H9 (cell line): ENCODE data around the gene TGFBI. TPM values are rescaled to one million over a fixed set of nuclear protein-coding genes. Genes with fewer than 3 reads are reported as not detected.

Experiments used
- DNase-seq: peaks from one replicate; pipeline ENCODE4 v3.0.0-alpha.2; 2017
- H2AFZ ChIP-seq: one replicate; pipeline ENCODE4 v1.6.1; 2013; ENCODE audit warnings: mild to moderate bottlenecking, low read length, control low read depth, moderate library complexity
- H2AK5ac ChIP-seq: 2 replicates; pipeline ENCODE4 v1.6.1; 2013; ENCODE audit warnings: low read length, control low read depth, mixed read lengths; ENCODE audit not compliant: insufficient read length
- H2BK120ac ChIP-seq: one replicate; pipeline ENCODE4 v1.6.1; 2013; ENCODE audit warnings: low read depth, mild to moderate bottlenecking, low read length, control low read depth, inconsistent platforms; ENCODE audit not compliant: poor library complexity, severe bottlenecking
- H2BK12ac ChIP-seq: 2 replicates; pipeline ENCODE4 v1.6.1; 2013; ENCODE audit warnings: low read length, control low read depth, mixed read lengths, low read depth; ENCODE audit not compliant: insufficient read length
- H2BK15ac ChIP-seq: 2 replicates; pipeline ENCODE4 v1.6.1; 2013; ENCODE audit warnings: low read depth, low read length, control low read depth
- H2BK20ac ChIP-seq: one replicate; pipeline ENCODE4 v1.6.1; 2013; ENCODE audit warnings: low read depth, mild to moderate bottlenecking, low read length, control low read depth, inconsistent platforms; ENCODE audit not compliant: poor library complexity, severe bottlenecking
- H2BK5ac ChIP-seq: 2 replicates; pipeline ENCODE4 v1.6.1; 2013; ENCODE audit warnings: low read length, control low read depth, mixed read lengths; ENCODE audit not compliant: insufficient read length
- H3K14ac ChIP-seq: 2 replicates; pipeline ENCODE4 v1.6.1; 2013; ENCODE audit warnings: low read length, control low read depth; ENCODE audit not compliant: insufficient read depth
- H3K18ac ChIP-seq: 2 replicates; pipeline ENCODE4 v1.6.1; 2013; ENCODE audit warnings: low read depth, mild to moderate bottlenecking, mixed read lengths, low read length, control low read depth; ENCODE audit not compliant: insufficient read length
- H3K23ac ChIP-seq: 2 replicates; pipeline ENCODE4 v1.6.1; 2013; ENCODE audit warnings: low read length, control low read depth, mixed read lengths, low read depth; ENCODE audit not compliant: insufficient read length
- H3K23me2 ChIP-seq: 2 replicates; pipeline ENCODE4 v1.6.1; 2013; ENCODE audit warnings: low read depth, mild to moderate bottlenecking, mixed read lengths, low read length, control low read depth; ENCODE audit not compliant: insufficient read length, poor library complexity, severe bottlenecking
- H3K27ac ChIP-seq: 2 replicates; pipeline ENCODE4 v1.5.1; 2013; ENCODE audit warnings: low read length, control low read depth, mixed read lengths, low read depth; ENCODE audit not compliant: insufficient read length
- H3K27me3 ChIP-seq: 2 replicates; pipeline ENCODE4 v1.6.1; 2013; ENCODE audit warnings: low read length, control low read depth, inconsistent platforms; ENCODE audit not compliant: insufficient read depth
- H3K4ac ChIP-seq: 2 replicates; pipeline ENCODE4 v1.6.1; 2013; ENCODE audit warnings: low read depth, mild to moderate bottlenecking, control low read depth, inconsistent platforms, low read length, moderate library complexity
- H3K4me1 ChIP-seq: 2 replicates; pipeline ENCODE4 v1.6.1; 2013; ENCODE audit warnings: low read length, control low read depth, inconsistent platforms; ENCODE audit not compliant: insufficient read depth
- H3K4me2 ChIP-seq: 2 replicates; pipeline ENCODE4 v1.6.1; 2013; ENCODE audit warnings: low read length, control low read depth, mixed read lengths; ENCODE audit not compliant: insufficient read length, insufficient read depth
- H3K56ac ChIP-seq: 2 replicates; pipeline ENCODE4 v1.6.1; 2013; ENCODE audit warnings: low read depth, mild to moderate bottlenecking, mixed read lengths, low read length, control low read depth; ENCODE audit not compliant: insufficient read length
- H3K79me1 ChIP-seq: 2 replicates; pipeline ENCODE4 v1.6.1; 2013; ENCODE audit warnings: low read depth, mild to moderate bottlenecking, moderate library complexity, low read length, control low read depth, inconsistent platforms; ENCODE audit not compliant: insufficient read depth, poor library complexity, severe bottlenecking
- H3K79me2 ChIP-seq: 2 replicates; pipeline ENCODE4 v1.6.1; 2013; ENCODE audit warnings: low read length, control low read depth, inconsistent platforms; ENCODE audit not compliant: insufficient read depth
- H3K9ac ChIP-seq: 2 replicates; pipeline ENCODE4 v1.6.1; 2013; ENCODE audit warnings: low read length, control low read depth, mixed read lengths; ENCODE audit not compliant: insufficient read length; ENCODE audit errors: extremely low read depth
- H3K9me3 ChIP-seq: one replicate; pipeline ENCODE4 v1.6.1; 2013; ENCODE audit warnings: low read depth, low read length, inconsistent platforms; ENCODE audit not compliant: control insufficient read depth
- H3T11ph ChIP-seq: one replicate; pipeline ENCODE4 v1.6.1; 2013; ENCODE audit warnings: mild to moderate bottlenecking, low read length, control low read depth, inconsistent platforms
- H4K20me1 ChIP-seq: one replicate; pipeline ENCODE4 v1.6.1; 2013; ENCODE audit not compliant: control insufficient read depth, insufficient read length, insufficient read depth
- H4K5ac ChIP-seq: 2 replicates; pipeline ENCODE4 v1.6.1; 2013; ENCODE audit warnings: low read depth, mild to moderate bottlenecking, mixed read lengths, low read length, control low read depth; ENCODE audit not compliant: insufficient read length
- H4K8ac ChIP-seq: replicated peaks from 2 replicates; pipeline ENCODE4 v1.6.1; 2013; ENCODE audit warnings: low read length, control low read depth, mixed read lengths, low read depth; ENCODE audit not compliant: insufficient read length
- H4K91ac ChIP-seq: 2 replicates; pipeline ENCODE4 v1.6.1; 2013; ENCODE audit warnings: low read depth, mild to moderate bottlenecking, moderate library complexity, mixed read lengths, low read length, control low read depth; ENCODE audit not compliant: insufficient read length
- H3K27ac Mint-ChIP-seq, 3 experiments: 2 replicates in 2 of 3; 3 replicates in 1 of 3; pipeline ENCODE4 v1.8.0; 2020 to 2021; ENCODE audit warnings: mixed read lengths in 3 of 3, mild to moderate bottlenecking in 1 of 3, moderate library complexity in 1 of 3
- H3K27me3 Mint-ChIP-seq: 2 replicates; pipeline ENCODE4 v1.8.0; 2021; ENCODE audit warnings: low read depth, mild to moderate bottlenecking, moderate library complexity, mixed read lengths
- H3K36me3 Mint-ChIP-seq, 3 experiments: 2 replicates in 2 of 3; 3 replicates in 1 of 3; pipeline ENCODE4 v1.8.0; 2020 to 2021; ENCODE audit warnings: low read depth in 3 of 3, mixed read lengths in 3 of 3; ENCODE audit not compliant: insufficient read depth in 1 of 3
- H3K4me1 Mint-ChIP-seq, 2 experiments: 2 replicates each; pipeline ENCODE4 v1.8.0; 2020; ENCODE audit warnings: mixed read lengths in 2 of 2
- H3K4me3 Mint-ChIP-seq, 2 experiments: 2 replicates in 1 of 2; 3 replicates in 1 of 2; pipeline ENCODE4 v1.8.0; 2020 to 2021; ENCODE audit warnings: mild to moderate bottlenecking in 2 of 2, mixed read lengths in 2 of 2, moderate library complexity in 1 of 2
- H3K9me3 Mint-ChIP-seq, 2 experiments: 2 replicates in 1 of 2; 3 replicates in 1 of 2; pipeline ENCODE4 v1.8.0; 2020; ENCODE audit warnings: mild to moderate bottlenecking in 2 of 2, mixed read lengths in 2 of 2, moderate library complexity in 1 of 2
- CTCF ChIP-seq: fragments of 200-600 bp; sonication (generic); conservative IDR thresholded peaks from 3 replicates; pipeline ENCODE4 v1.8.0; 2021; ENCODE audit warnings: antibody characterized with exemption, mild to moderate bottlenecking
- WGBS: extraction: QIAGEN DNeasy Blood & Tissue Kit; methylation state at CpG from one replicate; pipeline ENCODE4 v1.1.7; 2013; ENCODE audit warnings: missing lambda C conversion rate, low lambda C conversion rate, mixed read lengths; ENCODE audit not compliant: insufficient read length; ENCODE audit errors: extremely low coverage; 5-methylcytosine and 5-hydroxymethylcytosine counted together
- total RNA-seq: library from RNA; stranded (reverse); gene quantifications from 2 replicates; pipeline ENCODE4 v1.2.1, GENCODE V29; 2021

TGFBI gene
- total RNA-seq, 1 experiment from 2014 or later, result 4.7 TPM

- Histone ChIP-seq H2BK12ac (no peak overlapping the region), H3K56ac (no peak overlapping the region), H3K4me2 (no peak overlapping the region), H2BK20ac (no peak overlapping the region), H2AK5ac (no peak overlapping the region), H2BK5ac (no peak overlapping the region), H3K4ac (no peak overlapping the region), H4K5ac (no peak overlapping the region), H2AFZ (no peak overlapping the region), H3K9me3 (no peaks in the 10 kb centered on the region), H3K18ac (no peak overlapping the region), H4K20me1 (no peaks in the 10 kb centered on the region), H3K27me3 (peaks cover 18% of the 10 kb centered on the region; the same call in 1 of the 2 replicates), H4K8ac (no peak overlapping the region), H3K23ac (no peak overlapping the region), H3K27ac (no peak overlapping the region), H4K91ac (no peak overlapping the region), H3K79me1 (no peaks in the 10 kb centered on the region), H2BK120ac (no peak overlapping the region), H3K14ac (no peak overlapping the region), H3K79me2 (no peaks in the 10 kb centered on the region), H3K9ac (no peak overlapping the region), H2BK15ac (no peak overlapping the region), H3T11ph (no peak overlapping the region), H3K23me2 (peaks cover 3% of the 10 kb centered on the region), H3K4me1 (no peaks in the 10 kb centered on the region)
- Mint-ChIP-seq H3K4me1 (peaks cover 0 to 18% of the 10 kb centered on the region in 2 experiments; a peak in 1 of 4 replicates), H3K27me3 (peaks cover 83% of the 10 kb centered on the region), H3K27ac (no peak overlapping the region), H3K9me3 (no peaks in the 10 kb centered on the region), H3K36me3 (no peaks in the 10 kb centered on the region), H3K4me3 (no peak overlapping the region)
- no CpG with 5 or more reads among the region's 4 CpGs for WGBS
- no peak for DNase-seq
- no peak for TF ChIP-seq CTCF
These were observed 1.5 kb upstream of the TGFBI start for GRCh38 chr5:136027311-136027710.
